HUDEP-2 (cell line): ENCODE measurements around the gene WAC.

ENCODE experiments used
- DNase-seq, 76 experiments: peaks; one replicate each; lab custom pipeline; 2025; ENCODE audit not compliant: unreplicated experiment in 76 of 76; lab: John Stamatoyannopoulos, UW

The WAC gene

DNA sequence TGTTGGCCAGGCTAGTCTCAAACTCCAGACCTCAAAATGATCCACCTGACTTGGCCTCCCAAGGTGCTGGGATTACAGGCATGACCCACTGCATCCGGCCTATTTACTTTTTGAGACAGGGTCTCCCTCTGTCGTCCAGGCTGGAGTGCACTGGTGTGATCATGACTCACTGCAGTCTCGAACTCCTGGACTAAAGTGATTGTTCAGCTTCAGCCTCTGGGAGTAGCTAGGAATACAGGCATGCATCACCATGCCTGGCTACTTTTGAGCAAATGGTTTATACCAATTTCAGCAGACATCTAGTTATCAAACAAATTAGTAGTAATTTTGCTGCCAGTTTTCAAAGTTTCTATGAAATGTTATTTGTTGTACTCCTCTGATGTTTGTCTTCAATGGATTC lies 2.2 kb upstream of the WAC start:
- DNase-seq, result peak in 1 of 76 experiments; percentile 9

DNA sequence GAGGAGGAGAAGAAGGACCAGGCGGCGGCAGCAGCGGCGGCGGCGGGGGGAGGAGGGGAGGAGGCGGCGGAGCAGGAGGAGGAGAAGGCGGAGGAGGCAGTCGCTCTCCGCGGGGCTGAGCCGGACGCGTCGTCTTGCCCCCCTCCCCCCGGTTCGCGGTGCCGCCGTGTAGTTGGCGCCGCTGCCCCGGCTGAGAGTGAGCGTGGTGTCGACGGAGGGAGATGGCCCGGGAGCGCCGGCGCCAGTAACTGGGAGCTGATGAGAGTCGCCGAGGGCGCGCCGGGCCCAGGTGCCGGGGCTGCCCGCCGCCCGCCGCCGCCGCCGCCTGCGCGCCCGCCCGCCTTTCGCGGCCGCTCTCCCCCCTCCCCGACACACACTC lies 257 bp downstream of the WAC start:
- DNase-seq, result no peak

DNA sequence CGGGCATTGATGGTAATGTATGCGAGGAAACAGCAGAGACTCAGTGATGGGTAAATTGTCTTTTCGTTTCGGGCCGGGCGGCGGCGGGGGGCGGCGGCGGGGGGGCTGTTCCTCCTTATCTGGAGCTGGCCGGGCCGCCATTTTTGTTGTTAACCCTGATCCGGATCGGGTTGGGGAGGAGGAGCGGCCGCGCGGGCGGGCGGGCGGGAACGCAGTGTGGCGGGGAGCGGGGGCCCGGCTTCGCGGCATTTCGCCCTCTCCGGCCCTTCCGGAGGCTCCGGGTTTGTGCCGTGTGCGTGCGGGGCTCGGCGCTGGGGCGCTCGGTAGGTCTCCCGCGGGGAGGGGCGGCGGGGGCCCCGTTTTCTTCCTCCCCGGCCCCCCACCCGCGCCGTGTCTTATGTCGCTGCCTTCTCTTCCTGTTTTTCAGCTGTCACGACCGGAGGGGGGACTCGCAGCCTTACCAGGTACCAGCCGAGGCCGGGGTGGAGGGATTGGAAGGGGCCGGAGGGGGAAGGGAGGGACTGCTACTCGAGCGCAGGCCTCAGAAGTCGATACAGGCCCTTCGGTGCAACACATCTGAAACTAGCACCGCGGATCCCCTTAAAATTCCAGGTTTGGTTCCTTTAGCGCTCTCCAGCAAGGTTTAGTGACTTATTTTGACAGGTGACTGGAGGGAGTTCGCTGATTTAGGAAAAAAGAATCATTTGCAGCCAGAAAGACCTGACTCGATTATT lies 820 bp downstream of the WAC start:
- peak in 57 of 76 experiments; percentile 0 to 65 (median 42) for DNase-seq

DNA sequence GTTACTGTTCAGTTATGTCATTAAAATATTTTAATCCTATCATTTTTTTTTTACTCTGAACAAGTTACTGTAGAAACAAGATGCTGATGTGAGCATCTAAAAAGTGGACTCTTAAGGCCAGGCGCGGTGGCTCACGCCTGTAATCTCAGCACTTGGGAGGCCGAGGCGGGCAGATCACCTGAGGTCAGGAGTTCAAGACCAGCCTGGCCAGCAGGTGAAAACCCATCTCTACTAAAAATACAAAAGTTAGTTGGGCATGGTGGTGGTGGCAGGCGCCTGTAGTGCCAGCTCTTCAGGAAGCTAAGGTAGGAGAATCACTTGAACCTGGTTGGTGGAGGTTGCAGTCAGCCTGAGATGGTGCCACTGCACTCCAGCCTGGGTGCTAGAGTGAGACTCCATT lies 2.9 kb downstream of the WAC start:
- DNase-seq, result no peak

- no peak for DNase-seq
Measured at GRCh38 chr10:28538595-28538994, 5.7 kb downstream of the WAC start.

DNA sequence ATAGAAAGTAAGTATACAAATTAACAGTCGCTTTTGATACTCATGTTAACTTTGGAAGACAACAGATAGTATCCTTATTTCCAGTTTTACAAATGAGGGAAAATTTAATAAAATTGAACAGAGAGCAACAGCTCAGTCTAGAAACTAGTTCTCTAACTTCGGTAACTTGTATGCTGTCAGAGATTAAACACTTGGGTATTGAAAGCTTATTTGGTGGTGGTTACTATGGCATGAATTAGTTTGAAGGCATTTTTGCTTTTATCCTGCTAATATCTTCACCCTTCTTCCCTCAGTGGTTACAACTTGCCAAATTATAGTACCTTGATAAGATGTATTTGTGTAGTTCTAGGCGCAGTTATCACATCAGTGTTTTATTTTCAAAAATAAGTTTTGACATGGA lies 7.2 kb downstream of the WAC start:
- DNase-seq, result no peak

DNA sequence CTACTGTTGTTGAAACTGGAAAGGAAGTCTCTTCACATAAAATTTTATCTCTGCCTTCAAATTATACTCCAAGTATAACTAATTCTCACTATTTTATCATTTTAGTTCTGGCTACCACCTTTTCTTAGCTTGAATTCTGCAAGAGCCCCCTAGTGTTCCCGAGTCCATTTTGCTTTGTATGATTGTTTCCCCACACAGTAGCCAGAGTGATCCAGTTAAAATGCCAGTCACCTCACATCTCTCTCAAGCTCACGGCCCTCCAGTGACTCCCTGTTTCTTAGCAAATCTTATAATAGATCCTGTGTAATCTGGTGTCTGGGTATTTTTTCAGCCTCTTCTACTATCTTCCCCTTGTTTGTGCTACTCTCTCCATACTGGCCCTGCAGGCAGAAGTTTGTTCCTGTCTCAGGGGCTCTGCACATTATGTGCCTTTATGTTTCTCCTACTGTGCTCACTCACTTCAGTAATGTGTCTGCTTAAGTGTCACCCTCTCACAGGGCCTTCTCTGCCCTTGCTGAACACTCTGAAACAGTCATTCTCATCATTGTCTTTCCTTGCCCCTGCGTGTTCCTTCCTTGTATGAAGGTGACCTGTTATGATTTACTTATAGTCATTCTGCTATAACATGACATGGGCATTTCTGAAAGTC lies 8.9 kb downstream of the WAC start:
- DNase-seq, result no peak

GRCh38 chr10:28542728-28543127 lies 9.8 kb downstream of the WAC start:
- no peak for DNase-seq

GRCh38 chr10:28544058-28544457 lies 11.1 kb downstream of the WAC start:
- DNase-seq, result no peak

- no peak for DNase-seq
Measured at GRCh38 chr10:28545967-28546644, 13.2 kb downstream of the WAC start.

DNA sequence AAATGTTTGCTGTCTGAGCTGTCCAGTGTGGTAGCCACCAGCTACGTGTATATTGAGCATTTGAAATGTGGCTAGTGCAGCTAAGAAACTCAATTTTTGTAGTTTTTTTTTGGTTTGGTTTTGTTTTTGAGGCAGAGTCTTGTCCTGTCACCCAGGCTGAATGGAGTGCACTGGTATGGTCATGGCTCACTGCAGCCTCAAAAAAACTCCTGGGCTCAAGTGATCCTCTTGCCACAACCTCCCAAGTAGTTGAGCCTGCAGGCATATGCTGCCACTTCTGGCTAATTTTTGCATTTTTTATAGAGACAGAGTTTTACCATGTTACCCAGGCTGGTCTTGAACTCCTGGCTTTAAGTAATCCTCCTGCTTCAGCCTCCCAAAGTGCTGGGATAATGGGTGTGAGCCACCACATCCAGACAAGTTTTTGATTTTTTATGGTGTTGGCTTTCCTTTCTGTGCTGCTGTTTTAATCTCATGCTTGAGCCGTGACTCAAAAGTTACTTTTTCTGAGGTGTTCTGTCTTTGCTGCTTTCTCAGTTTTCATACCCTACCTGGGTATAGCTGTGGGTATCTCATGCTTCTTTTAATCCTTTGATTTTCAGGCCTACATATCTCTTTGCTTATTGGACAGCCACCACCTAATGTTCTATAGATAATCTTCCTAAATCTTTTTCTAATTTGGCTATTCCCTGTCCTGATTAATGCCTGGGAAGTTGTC lies 16.0 kb downstream of the WAC start:
- DNase-seq, result no peak

GRCh38 chr10:28551086-28551485 lies 18.2 kb downstream of the WAC start:
- DNase-seq, result no peak

DNA sequence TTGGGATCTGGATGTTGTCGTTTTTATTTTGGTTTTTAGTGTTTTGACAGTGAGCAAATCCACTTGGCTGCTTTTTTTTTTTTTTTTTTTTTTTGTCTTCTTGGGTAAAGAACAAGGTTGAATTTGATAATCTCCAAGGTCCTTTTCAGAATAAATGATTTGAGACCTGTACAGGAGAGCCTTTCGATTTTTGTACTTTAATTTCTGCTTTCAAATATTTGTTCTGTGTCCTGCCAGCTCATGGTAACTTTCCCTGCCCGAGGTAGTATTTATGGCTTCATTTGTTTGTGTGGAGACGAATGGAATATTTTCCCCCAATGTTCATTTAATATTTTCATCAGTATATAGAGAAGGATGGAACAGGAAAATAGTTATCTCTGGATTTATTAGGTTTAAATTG lies 19.9 kb downstream of the WAC start:
- no peak for DNase-seq

GRCh38 chr10:28554009-28554408 lies 21.1 kb downstream of the WAC start:
- DNase-seq, result no peak

GRCh38 chr10:28554952-28555351 lies 22.0 kb downstream of the WAC start:
- DNase-seq, result no peak

DNA sequence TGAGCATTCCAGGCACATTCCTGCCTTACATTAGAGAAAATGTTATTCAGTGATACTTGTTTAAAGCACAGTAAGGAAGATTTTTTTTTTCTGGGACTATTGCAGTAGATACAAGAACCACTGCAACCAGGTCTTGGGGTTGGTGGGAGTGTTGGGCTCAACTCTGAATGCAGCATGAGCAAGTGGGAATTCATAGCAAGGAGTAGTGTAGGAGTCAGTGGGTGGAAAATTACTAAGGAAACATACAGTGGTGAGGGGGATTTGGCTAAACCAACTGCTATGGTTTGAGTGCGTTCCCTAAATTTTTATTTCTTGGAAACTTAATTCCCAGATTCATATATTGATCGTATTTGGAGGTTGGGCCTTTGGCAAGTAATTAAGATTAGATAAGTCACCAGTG lies 22.4 kb downstream of the WAC start:
- no peak for DNase-seq

DNA sequence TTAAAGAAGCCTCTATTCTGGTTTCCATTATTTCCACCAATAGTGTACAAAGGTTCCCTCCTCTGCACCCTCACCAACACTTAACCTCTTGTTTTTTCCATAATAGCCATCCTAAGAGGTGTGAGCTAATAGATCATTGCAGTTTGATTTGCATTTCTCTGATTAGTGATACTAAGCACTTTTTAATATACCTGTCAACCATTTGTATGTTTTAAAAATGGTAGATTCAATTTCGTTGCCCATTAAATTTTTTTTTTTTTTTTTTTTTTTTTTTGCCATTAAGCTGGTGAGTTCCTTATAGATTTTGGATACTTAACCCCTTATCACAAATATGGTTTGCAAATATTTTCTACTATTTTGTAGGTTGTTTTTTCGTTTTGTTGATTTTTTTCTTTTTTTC lies 23.2 kb downstream of the WAC start:
- no peak for DNase-seq

GRCh38 chr10:28558186-28558585 lies 25.3 kb downstream of the WAC start:
- no peak for DNase-seq

GRCh38 chr10:28558923-28559508 lies 26.1 kb downstream of the WAC start:
- DNase-seq, result no peak

GRCh38 chr10:28559618-28560017 lies 26.7 kb downstream of the WAC start:
- no peak for DNase-seq

DNA sequence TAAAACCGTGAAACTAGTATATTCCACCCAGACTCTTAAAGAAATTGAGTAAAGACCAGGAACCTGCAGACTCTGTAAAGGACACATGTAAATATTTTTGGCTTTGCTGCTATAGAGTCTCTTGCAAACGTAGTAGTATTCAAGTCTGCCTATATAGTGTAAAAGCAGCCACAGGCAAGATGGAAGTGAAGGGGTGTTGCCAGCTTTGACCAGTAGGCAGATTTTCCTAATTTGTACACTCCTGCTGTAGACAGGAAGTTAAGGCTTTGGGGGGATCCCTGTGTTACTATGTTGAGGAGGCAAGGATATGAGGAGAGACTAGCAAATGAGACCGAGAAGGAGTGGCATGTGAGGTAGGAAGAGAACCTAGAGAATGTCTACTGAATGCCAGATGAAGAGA lies 27.7 kb downstream of the WAC start:
- no peak for DNase-seq
